ENCODE data around the gene TMEM203. TPM values are rescaled to one million over a fixed set of nuclear protein-coding genes. Genes with fewer than 3 reads are reported as not detected.

The TMEM203 gene
- total RNA-seq, 4 donors from 2014 or later, result 29.7 to 47.3 (median 38.4) TPM

DNA sequence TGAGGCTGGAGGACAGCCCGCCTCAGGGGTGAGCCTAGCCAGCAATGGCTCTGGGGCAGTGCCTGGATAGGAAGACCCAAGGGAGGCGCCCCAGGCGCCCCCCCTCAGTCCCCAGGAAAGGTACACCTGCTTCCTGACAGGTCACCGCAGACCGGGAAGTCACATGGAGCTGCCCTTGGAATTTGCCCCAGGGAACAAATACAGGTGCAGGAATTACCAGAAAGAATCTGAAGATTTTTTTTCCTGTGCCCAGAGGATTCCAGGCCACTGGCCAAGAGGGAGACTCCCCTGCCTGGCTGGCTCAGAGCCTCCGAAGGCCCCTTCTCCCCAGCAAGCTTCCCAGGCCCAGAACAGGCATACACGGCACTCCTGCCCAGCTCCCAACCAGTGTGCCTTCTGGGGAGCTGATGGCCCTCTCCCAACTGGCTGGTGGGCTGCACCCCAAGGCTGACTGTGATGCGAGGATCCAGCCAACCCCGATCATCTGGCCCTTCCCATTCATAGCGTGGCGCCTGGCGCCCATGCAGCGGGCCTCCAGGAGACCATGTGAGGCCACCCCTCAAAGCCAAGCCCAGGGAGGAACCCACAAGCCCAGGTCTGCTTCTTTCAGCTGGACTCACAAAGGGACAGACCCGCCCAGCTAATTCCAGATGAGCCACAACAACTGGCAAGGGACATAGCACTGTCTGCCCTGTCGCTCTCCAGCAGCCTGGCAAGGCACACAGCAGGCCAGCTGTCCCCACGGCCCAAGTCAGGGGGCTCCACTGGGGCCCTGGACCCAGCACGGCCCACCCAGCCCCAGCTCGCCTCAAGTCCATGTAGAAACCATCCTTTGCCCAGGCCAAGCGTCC, 7.2 kb downstream of the TMEM203 start:
- intact Hi-C loops (cut with DNase I), result no loop called here
- TF ChIP-seq, protein P1, sequence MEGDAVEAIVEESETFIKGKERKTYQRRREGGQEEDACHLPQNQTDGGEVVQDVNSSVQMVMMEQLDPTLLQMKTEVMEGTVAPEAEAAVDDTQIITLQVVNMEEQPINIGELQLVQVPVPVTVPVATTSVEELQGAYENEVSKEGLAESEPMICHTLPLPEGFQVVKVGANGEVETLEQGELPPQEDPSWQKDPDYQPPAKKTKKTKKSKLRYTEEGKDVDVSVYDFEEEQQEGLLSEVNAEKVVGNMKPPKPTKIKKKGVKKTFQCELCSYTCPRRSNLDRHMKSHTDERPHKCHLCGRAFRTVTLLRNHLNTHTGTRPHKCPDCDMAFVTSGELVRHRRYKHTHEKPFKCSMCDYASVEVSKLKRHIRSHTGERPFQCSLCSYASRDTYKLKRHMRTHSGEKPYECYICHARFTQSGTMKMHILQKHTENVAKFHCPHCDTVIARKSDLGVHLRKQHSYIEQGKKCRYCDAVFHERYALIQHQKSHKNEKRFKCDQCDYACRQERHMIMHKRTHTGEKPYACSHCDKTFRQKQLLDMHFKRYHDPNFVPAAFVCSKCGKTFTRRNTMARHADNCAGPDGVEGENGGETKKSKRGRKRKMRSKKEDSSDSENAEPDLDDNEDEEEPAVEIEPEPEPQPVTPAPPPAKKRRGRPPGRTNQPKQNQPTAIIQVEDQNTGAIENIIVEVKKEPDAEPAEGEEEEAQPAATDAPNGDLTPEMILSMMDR (IDR thresholded peaks at IDR 0.05), result no peak
- no peak for TF ChIP-seq POLR2A (IDR thresholded peaks at IDR 0.05)
- DNase-seq, result peak in 1 of 2 donors; percentile 45
- no peaks in the 10 kb centered on the region for H3K27me3 ChIP-seq
- no peaks in the 10 kb centered on the region for H3K36me3 ChIP-seq
- H3K9me3 ChIP-seq, result no peaks in the 10 kb centered on the region
- WGBS, 2 donors, result 82 to 88% methylated on average over 6 to 7 of the region's 19 CpGs
- H3K27ac ChIP-seq, result no peak overlapping the region
- no peak overlapping the region for H3K4me3 ChIP-seq (replicated peaks in 1 of 3)
- peaks cover 19 to 47% of the 10 kb centered on the region in 2 donors for H3K4me1 ChIP-seq

DNA sequence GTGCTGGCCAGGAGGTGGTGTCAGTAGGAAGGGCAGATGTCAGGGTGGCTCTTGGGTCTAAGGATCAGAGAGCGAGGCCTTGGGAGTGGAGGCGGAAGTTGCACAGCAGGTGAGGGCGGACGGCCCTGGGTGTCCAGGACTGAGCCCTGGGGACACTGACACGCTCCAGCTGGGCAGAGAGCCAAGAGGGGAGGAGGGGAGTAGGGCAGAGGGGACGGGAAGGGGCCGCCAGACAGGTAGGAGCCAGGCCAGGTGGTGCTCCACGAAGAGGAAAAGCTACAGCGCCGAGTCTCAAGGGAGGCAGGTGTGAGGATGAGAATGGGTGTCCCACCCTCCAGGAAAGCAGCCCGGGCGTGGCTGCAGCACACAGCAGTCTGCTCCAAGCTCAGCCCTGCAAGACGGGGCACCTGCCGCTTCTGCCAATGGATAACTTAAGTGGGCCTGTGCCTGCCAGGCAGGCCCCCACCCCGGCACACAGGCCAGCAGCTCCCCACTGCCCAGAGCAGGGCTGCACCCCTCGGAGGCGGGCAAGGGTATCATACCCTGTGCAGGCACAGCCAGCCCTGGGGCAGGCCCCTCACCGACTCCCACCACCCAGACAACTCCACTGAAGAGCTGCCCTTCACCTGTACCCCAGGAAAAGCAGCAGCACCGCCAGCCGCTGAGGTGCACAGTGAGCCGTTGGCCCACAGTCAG, 9.8 kb downstream of the TMEM203 start:
- WGBS, 2 donors, result 76 to 80% methylated on average over 15 to 16 of the region's 21 CpGs
- H3K4me1 ChIP-seq, result peaks cover 19 to 31% of the 10 kb centered on the region in 2 donors
- no peak for TF ChIP-seq POLR2A (IDR thresholded peaks at IDR 0.05)
- TF ChIP-seq, protein P1 (IDR thresholded peaks at IDR 0.05), result no peak
- no peak overlapping the region for H3K4me3 ChIP-seq (replicated peaks in 1 of 3)
- H3K27ac ChIP-seq, result no peak overlapping the region
- DNase-seq, result no peak
- H3K27me3 ChIP-seq, result no peaks in the 10 kb centered on the region
- peaks cover under 1 to 1% of the 10 kb centered on the region in 2 donors for H3K36me3 ChIP-seq
- no peaks in the 10 kb centered on the region for H3K9me3 ChIP-seq
- intact Hi-C loops (cut with DNase I), result no loop called here

DNA sequence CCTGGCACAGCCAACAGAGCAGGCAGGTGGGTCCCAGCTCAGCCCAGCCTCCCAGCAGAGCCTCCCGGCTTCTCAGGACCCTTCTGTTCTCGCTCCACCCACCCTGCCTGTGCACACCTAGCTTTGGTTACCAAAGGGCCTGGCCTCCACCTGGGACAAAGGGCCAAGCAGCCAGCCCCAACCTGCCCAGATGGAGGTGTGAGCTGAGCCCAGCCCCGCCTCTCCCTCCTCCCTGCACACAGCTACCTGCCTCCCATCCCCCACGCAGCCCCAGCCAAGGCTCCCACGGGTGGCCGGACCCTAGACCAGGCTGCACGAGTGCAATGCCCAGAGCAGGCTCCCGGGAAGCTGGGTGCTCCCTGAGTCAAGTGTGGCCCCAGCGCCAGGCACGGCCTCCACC, 10.5 kb downstream of the TMEM203 start:
- intact Hi-C loops (cut with DNase I), result no loop called here
- Histone ChIP-seq H3K27me3 (no peaks in the 10 kb centered on the region), H3K27ac (no peak overlapping the region), H3K4me1 (peaks cover 24 to 35% of the 10 kb centered on the region in 2 donors), H3K4me3 (replicated peaks in 1 of 3) (no peak overlapping the region), H3K36me3 (peaks cover 7 to 9% of the 10 kb centered on the region in 2 donors), H3K9me3 (no peaks in the 10 kb centered on the region)
- 74 to 80% methylated on average over 10 of the region's 10 CpGs for WGBS, 2 donors
- no peak for DNase-seq
- TF ChIP-seq, protein P1 (IDR thresholded peaks at IDR 0.05), result no peak

DNA sequence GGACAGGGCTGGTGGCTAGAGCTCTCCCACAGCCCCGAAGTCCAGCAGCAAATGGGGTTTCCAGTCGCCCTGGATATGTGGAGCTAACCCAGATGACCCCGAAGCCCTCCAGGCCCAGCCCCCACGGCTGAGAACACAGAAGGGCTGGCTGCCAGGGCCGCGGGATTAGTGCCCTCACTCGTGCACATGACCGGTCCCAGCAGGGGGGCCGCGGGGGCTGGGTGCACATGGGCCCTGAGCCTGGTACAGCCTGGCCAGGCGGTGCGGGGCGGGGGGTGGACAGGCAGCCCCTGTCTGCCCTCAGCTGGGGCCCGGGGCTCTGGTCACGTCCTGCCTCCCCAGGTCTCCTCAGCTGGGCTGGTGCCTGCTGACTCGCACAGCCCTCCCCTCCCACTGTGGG, 11.1 kb downstream of the TMEM203 start:
- peaks cover 24 to 36% of the 10 kb centered on the region in 2 donors for H3K4me1 ChIP-seq
- no peak overlapping the region for H3K27ac ChIP-seq
- no peak overlapping the region for H3K4me3 ChIP-seq (replicated peaks in 1 of 3)
- H3K36me3 ChIP-seq, result peaks cover 8 to 10% of the 10 kb centered on the region in 2 donors
- DNase-seq, result peak; percentile 36 to 49
- no peak for TF ChIP-seq POLR2A (IDR thresholded peaks at IDR 0.05)
- TF ChIP-seq, protein P1 (IDR thresholded peaks at IDR 0.05), result no peak
- intact Hi-C loops (cut with DNase I), result no loop called here
- no peaks in the 10 kb centered on the region for H3K27me3 ChIP-seq
- H3K9me3 ChIP-seq, result no peaks in the 10 kb centered on the region
- WGBS, 2 donors, result 60% methylated on average over 1 of the region's 16 CpGs; no CpG with 5 or more reads in 1 of the 2 donors

DNA sequence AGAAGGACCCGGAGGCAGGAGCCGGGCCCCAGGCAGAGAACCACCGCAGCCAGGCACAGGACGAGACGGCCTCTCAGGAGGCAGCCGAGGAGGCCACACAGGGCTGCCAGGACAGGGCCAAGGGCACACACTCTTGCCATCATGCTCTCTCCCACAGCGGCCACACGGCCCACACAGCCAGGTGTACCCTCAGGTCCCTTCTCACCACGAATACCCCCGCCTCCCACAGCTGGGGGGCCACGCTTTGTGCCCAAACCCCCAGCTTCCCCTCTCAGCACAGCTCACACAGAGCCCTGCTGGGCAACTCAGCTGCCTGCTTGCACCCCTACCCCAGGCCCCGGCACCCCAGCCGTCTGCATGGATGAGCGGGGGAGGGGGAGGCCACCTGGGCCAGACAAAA, 11.7 kb downstream of the TMEM203 start:
- H3K9me3 ChIP-seq, result no peaks in the 10 kb centered on the region
- H3K27ac ChIP-seq, result no peak overlapping the region
- H3K36me3 ChIP-seq, result peaks cover 8 to 10% of the 10 kb centered on the region in 2 donors
- intact Hi-C loops (cut with DNase I), result no loop called here
- no peak for DNase-seq
- peaks cover 22 to 32% of the 10 kb centered on the region in 2 donors for H3K4me1 ChIP-seq
- H3K4me3 ChIP-seq (replicated peaks in 1 of 3), result no peak overlapping the region
- WGBS, 2 donors, result 79 to 86% methylated on average over 7 to 10 of the region's 14 CpGs
- no peak for TF ChIP-seq POLR2A (IDR thresholded peaks at IDR 0.05)
- TF ChIP-seq, protein P1 (IDR thresholded peaks at IDR 0.05), result no peak
- H3K27me3 ChIP-seq, result no peaks in the 10 kb centered on the region

Data from thyroid gland (tissue), 4 donors.